Cerebellar cortex (tissue), 1 donor: ENCODE measurements around the gene KATNAL1.
"Not testable (repeated sequence)": the region's sequence is repeated elsewhere in the genome, so short reads cannot be mapped to it uniquely, and the experiment has no call there.

Experiments
- DNase-seq: peaks from one replicate; pipeline ENCODE4 v3.0.0-alpha.2; 2015; ENCODE audit warnings: low spot score

The KATNAL1 gene

DNA sequence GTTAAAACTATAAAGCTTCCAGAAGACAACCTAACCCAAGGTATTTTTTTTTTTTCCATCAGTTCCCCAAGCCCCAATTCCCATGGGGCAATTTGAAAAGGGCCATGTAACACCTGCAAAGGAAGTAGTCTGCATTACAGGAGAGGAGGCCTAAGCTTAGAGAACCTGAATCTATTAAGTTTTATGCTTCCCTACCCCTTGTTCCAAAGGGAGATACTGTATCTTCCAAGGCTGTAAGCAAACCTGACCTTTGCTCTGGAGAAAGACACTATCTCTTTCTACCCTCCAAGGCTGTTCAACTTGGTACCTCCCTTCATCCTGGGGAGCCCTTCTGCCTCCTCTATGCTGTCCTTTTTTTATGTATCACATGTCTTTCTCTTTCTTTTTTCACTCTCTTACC lies 15.0 kb downstream of the KATNAL1 start:
- DNase-seq: no peak

DNA sequence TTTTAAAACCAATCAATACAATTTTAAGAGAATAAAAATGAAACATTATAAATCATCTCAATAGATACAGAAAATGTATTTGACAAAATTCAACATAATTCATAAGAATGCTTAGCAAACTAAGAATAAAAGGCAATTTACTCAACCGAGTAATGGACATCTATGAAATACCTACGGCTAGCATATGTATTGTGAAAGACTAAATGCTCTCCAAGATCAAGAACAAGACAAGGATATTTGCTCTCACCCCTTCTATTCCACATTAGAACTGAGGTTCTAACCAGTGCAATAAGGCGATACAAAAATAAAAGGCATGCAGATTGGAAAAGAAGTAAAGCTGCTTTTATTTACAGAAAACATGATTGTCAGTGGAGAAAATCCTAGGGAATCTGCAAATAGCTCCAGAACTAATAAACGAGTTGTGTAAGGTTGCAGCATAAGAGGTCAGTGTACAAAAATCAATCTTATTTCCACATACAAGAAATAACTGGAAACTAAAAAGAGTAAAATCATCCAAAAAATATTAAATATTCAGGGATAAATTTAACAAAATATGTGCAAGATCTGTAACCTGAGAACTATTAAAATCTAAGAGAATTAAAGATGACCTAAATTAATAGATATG lies 16.4 kb downstream of the KATNAL1 start:
- no peak for DNase-seq

DNA sequence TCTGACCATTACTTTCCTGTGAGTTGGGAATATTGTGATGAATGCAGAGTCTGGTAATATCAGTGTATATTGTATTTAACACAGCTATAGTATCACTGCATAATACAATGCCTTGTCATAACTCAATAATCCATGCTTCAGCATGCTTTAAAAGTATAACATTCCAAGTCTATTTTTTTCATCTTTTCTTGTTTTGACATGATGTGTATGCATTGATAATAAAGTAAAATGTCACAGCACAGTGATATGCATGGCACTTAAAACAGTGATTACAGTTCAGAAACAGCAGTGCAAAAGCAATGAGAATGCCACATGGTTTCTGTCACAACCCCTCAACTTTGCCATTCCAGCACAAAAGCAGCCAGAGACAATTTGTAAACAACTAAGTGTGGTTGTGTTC lies 17.8 kb downstream of the KATNAL1 start:
- DNase-seq: no peak

DNA sequence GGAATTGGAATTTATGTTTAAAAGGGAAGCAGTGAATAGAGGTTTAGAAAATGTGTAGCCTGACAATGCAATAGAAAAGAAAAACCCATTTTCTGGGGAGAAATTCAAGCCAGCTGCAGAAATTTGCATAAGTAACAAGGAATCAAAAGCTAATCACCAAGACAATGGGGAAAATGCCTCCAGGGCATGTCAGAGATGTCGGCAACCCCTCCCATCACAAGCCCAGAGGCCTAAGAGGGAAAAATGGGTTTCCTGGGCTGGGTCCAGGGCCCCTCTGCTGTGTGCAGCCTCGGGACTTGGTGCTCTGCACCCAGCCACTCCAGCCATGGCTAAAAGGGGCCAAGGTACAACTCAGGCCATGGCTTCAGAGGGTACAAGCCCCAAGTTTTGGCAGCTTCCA lies 21.3 kb downstream of the KATNAL1 start:
- DNase-seq: not testable (repeated sequence)

DNA sequence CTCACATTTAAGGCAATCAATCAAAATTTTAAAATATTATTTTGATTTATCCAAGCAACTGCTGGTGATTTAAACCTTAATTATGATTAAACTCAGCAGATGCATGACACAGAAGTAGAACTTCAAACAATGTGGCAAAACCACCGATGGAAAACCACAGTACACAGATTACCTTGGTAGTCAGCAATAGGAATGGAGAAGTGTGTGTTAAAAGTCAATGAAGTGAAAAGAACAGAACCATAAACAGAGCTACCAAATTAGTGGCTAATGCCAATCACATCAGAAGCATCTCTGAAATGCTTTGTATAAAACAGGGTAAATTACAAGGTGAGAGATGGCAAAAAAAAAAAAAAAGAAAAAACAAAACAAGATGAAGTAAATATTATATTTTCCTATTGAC lies 31.2 kb downstream of the KATNAL1 start:
- DNase-seq: no peak

DNA sequence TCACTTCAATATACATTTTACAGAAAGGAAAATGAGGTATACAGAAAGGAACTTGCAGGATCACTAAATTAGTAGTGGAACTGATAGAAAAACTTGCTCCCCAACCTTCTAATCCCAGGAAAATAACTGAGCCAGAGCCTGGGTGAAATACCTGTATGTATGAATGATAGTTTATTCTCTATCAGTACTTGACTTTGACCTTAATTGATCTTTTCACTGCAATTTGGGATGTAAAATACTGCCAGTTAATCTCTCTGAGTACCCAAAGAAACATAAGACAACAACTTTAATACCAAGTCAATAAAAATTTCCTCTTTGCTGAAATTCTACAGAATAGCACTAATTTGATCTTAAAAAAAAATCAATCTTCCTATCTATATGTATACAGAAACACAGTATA lies 33.3 kb downstream of the KATNAL1 start:
- DNase-seq: no peak

DNA sequence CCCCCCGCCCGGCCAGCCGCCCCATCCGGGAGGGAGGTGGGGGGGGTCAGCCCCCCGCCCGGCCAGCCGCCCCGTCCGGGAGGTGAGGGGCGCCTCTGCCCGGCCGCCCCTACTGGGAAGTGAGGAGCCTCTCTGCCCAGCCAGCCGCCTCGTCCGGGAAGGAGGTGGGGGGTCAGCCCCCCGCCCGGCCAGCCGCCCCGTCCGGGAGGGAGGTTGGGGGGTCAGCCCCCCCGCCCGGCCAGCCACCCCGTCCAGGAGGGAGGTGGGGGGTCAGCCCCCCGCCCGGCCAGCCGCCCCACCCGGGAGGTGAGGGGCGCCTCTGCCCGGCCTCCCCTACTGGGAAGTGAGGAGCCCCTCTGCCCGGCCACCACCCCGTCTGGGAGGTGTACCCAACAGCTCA lies 37.3 kb downstream of the KATNAL1 start:
- not testable (repeated sequence) for DNase-seq

DNA sequence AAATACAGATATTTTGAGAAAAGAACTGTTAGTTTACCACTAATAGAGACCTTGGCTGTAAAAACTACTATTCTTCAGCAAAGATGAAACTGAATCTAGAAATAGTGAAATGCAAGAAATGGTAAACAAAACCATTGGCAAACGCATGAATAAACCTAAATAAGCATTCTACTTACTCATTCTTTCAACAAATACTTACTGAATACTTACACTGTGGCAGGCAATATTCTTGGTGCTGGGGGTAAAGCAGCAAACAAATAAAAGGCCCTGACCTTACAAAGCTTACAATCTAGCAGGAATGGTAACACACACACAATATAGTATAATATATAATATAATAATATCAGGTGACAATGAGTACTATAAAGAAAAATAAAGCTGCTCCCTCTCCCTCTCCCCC lies 38.7 kb downstream of the KATNAL1 start:
- no peak for DNase-seq

DNA sequence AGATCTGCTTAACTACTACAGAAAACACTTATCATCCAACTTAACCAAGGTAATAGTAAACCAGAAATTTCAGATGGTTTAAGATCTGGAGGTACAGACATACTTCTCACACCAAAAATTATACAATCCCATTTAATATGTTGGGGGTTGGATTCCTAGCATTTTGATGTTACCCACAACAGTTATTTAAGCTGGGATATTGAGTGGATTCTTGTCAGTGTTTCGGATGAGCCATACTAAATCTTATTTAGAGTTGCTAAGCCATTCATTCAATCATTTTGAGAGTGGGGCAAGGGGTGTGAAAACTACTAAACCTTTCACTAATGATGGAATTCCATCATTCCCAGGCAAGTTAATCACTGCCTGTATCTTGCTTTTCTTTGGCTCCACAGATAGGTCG lies 40.6 kb downstream of the KATNAL1 start:
- no peak for DNase-seq

DNA sequence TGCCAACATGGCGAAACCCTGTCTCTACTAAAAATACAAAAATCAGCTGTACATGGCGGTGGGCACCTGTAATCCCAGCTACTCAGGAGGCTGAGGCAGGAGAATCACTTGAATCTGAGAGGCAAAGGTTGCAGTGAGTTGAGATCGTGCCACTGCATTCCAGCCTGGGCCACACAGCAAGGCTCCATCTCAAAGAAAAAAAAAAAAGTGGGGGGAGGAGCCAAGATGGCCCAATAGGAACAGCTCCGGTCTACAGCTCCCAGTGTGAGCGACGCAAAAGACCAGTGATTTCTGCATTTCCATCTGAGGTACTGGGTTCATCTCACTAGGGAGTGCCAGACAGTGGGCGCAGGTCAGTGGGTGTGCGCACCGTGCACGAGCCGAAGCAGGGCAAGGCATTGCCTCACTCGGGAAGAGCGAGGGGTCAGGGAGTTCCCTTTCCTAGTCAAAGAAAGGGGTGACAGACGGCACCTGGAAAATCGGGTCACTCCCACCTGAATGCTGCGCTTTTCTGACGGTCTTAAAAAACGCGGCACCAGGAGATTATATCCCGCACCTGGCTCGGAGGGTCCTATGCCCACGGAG lies 48.1 kb downstream of the KATNAL1 start:
- DNase-seq: not testable (repeated sequence)

DNA sequence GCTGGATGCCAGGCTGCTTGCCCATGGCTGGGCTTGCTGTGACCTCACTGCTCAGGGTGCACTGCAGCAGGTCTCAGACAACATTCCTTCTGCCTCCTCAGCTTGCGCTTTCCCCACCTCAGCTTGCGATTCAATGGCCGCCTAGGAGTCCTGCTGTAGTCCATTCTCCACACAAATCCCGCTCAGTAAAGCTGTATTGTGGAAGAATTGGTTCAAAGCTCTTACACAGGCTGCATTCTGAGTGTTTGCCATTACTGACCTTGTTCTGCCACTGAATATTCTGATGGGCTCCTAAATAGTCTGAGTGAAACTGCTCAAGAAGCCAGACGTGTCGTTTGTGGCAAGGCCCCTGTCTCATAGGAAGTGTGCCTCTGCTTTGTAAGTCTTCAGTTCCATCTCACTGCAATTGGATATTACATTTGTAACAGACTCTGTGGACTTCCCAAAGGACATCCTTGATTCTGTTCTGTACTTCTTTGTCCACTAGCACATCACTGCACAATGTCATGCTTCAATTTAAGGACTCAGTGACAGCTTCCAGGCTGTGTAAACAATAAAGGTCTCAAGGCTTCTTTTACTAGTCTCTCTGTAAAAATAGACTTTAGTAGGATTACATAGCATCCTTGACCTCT lies 49.8 kb downstream of the KATNAL1 start:
- peak; percentile 75 for DNase-seq

DNA sequence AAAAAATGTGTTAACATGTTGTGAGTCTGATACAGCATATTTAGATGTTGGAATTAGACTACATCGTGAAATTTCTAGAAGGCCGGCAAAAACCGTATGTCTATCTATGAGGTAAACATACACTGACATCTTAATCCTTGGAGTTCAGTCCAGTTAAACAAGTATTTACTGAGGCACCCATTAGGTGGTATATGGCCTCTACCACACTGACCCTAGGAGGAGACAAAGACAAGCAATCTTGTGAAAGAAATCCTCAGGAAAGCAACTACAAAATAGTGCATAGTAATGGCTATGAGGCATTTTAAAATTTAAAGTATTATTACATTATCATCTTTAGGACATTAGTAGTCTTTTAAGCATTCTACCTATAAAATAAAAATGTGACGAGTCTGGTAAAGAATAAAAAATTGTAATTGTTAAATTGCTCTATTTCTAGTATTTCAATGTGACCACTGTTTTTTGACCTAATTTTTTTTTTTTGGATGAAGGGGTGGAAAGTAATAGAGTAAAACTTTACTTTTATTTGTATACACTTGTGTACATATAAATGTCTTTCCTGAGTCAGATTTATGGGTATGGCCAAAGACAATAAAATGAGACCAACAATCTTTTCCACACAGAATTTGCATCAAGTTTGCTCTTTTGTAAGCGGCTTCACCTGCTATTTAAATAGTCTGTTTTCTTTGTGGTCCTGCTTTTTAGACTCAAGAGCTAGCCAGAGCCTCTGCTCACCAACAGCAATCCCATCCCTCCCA lies 50.5 kb downstream of the KATNAL1 start:
- peak; percentile 19 for DNase-seq

DNA sequence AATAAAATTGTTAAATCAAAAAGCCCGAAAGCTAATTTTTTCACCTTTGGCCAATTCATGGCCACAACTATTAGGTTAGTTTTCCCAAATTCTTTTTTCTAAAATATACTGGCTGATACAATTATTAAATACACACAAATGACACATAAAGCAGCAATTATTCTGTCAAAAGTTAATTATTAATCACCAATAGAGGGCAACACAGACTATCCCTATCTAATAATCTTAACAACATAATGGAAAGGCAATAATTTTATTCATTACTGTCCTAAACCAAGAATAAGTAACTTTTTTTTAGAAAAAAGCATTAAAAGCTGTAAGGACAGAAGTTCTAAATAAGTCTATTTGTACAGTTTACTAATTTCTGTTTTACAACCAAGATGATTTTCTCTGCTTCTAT lies 51.7 kb downstream of the KATNAL1 start:
- no peak for DNase-seq

DNA sequence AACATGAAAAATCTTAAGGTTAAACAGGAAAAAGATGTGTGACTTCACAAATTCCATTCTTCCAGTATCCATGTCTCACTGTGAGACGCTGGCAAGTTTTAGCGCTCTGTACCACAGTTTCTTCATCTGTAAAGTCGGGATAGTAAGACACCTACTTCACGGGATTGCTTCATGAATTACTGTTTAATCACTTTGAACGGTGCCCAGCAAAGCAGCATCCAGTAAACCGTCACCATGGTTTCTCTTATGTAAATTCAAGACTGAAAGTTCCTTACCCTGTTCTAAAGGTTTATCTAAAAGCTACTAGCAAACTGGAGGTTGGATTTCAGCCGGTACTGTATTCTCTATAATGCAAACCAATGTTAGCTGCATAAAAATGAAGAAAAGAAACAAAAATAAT lies 53.5 kb downstream of the KATNAL1 start:
- no peak for DNase-seq

DNA sequence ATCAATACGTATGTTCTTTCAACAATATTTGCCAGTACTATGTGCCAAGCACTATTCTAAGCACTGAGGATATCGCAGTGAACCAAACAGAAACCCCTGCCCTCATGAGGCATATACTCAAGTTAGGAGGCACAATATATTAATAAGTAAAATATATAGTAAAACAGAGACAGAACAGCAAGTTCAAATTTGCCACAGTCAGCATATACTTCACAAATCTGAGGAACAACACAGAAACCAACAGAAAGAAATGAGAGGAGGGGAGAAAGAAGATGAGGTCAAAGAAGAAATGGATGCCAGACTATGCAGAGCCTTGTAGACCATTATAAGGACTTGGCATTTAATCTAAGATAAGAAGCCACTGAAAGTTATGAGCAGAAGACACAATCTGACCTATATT lies 59.9 kb downstream of the KATNAL1 start:
- no peak for DNase-seq

DNA sequence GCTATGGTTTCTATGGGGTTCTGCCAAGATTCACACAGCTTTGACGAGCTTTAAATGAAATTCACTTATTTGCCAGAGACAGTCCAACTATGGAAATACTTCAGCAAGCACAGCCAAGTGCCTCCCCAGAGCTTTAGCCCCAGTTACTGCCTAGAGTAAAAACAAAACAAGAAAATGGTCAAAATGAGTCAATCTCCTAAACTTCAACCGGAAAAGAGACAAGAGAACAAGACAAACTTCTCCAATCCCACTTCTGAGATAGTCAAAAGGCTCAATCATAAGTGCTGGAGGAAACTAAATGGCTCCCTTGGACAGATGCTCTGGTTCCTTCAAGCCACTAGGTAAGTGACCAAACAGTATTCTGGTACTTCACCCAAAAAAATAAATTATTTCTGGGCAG lies 65.8 kb downstream of the KATNAL1 start:
- no peak for DNase-seq

DNA sequence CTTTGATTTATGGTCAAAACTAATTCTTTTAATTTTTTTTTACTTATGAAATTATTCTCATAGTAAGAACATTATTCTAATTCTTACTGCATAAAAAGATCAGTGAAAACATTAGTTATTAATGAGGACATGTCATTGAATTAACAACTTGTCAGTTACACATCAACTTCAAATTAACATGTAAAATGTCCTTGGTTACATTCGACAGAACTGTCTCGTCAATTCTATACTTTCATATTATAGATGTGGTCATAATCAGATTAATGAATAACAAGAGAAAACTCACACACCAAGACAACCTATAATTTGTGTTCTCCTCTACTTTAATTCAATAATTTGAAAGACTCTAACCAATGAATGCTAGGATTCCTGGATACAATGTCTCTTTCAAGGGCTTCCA lies 66.7 kb downstream of the KATNAL1 start:
- no peak for DNase-seq

DNA sequence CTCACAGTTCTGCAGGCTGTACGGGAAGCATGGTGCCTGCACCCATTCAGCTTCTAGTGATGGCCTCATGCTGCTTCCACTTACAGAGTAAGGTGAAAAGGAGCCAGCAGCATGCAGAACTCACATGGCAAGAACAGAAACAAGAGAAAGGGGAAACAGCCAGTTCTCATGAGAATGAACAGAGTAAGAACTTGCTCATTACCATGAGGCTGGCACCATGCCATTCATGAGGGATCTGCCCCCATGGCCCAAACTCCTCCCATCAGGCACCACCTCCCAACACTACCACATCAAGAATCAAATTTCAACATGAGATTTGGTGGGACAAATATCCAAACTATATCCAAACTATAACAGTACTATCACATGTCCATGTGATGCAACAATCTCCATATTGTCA lies 72.1 kb downstream of the KATNAL1 start:
- DNase-seq: no peak

DNA sequence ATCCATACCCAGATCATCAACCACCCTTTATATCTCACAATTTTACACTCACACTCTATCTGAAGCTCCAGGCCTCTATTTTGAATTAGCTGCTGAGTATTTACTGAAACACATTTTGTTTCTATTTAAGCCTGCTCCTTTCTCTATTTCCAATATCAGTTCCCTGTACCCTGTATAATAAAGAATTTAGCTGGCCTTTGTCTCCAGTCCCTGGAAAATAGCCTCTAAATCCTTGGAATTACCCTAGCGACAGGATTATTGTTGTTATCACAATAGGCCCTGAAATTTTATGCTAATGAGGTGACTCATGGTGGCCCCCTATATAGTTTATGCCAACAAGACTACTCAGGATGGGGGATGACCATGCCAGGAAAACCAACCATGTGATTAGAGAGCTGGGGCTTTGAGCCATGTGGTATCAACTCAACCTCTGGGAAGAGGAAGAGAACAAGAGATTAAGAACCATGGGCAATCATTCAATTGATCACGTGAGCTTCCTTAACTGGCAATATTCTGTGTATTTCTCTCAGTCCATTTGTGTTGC lies 72.7 kb downstream of the KATNAL1 start:
- no peak for DNase-seq

DNA sequence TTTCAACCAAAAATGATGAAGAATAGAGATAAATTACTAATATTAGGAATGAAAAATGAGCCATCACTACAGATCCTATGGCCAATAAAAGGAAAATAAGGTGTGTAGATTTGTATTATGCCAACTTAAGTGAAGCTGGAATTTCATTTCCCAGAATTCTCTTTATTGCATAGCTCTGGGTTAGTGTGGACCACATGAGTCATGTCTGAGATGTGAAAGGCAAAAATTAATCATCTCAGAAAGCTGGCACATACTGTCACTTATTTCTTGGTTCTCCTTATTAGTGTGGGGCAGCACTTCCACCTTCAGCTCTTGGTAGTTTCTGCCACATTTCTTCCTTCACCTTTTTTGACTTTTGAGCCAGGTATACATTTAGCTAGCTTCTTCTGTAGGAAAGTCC lies 82.6 kb downstream of the KATNAL1 start:
- DNase-seq: no peak

DNA sequence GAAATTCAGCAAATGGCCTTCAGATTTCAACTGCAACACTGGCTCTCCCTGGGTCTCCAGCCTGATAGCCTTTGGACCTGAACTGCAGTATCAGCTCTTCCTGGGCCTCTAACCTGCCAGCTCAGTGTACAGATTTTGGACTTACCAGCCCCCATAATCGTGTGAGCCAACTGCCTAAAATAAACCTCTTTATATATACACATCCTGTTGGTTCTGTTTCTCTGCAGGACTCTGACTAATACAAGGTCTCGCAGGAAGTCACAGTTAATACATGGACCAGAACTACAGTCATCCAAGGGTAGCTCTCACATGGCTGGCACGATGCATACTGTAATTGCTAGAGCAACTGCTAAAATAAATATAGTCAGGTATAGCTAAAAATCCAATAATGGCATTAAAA lies 85.1 kb downstream of the KATNAL1 start:
- DNase-seq: no peak

DNA sequence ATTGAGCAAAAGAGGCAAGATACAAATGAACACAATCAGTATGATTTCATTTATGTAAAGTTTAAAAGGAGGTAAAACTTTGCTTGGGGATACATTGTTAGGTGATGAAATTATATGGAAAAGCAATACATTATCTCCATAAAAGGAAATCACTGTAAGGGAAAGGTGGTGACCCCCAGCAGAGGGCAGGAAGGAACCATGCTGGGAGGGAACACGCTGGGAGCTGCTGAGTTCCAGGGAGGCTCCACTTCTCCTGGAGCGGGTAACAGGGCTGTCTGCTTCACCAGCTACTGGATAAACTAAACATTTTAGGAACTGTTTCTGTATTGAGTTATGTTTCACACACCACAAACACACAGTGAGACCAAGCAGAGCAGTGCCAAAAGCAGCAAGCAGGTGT lies 91.2 kb downstream of the KATNAL1 start:
- DNase-seq: no peak

DNA sequence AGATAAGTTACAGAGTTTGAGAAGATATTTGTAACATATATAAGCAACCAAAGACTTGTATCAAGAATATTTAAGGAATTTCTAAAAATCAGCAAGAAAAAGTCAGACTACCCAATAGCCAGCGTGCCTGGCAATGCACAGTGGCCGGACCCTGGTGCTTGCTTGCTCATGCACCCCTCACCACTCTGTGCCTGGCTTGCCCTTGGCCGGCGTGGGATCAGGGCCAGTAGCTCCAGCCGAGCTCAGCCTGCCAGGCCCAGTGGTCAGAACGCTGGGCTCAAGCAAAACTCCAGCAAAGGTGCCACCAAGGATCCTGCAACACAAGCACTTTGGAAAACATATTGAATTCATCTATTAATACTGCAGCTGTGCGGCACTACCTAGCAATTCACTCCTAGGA lies 95.1 kb downstream of the KATNAL1 start:
- DNase-seq: no peak
